Measurements from ENCODE around the gene PAX9. TPM values are rescaled to one million over a fixed set of nuclear protein-coding genes. Genes with fewer than 3 reads are reported as not detected.

PAX9 gene
- total and polyA plus RNA-seq, 2 donors (not counting 1 experiment from before 2014, with no cell fraction given): not detected

GRCh38 chr14:36664322-36665193 lies 2.9 kb downstream of the PAX9 start:
- no peak overlapping the region for H3K9ac ChIP-seq (ENCODE audit: low read length)
- H3K4me3 Mint-ChIP-seq: no peak overlapping the region

More at GRCh38 chr14:36664322-36665193, 2.9 kb downstream of the PAX9 start:
- Histone ChIP-seq H3K9me3 (ENCODE audit: control extremely low read depth in 1 of 3, control insufficient read depth in 2 of 3, insufficient read depth in 1 of 3, low read length in 2 of 3) (peaks cover 0 to 49% (median 1%) of the 10 kb centered on the region in 3 donors), H3K36me3 (replicated peaks in 1 of 2; ENCODE audit: control extremely low read depth in 1 of 2, control insufficient read depth in 1 of 2, extremely low read depth in 1 of 2, insufficient read depth in 2 of 2, low read length in 1 of 2) (no peaks in the 10 kb centered on the region), H3K27me3 (replicated peaks in 1 of 4; ENCODE audit: control extremely low read depth in 1 of 4, control insufficient read depth in 3 of 4, insufficient read depth in 4 of 4, low read length in 3 of 4) (peaks cover 0 to 74% (median 51%) of the 10 kb centered on the region in 4 experiments), H3K4me3 (ENCODE audit: control extremely low read depth in 1 of 5, extremely low read depth in 1 of 5, insufficient read depth in 1 of 5, low read depth in 2 of 5, low read length in 4 of 5) (no peak overlapping the region), H2AFZ (ENCODE audit: insufficient read depth, low read depth, low read length, poor library complexity, severe bottlenecking) (no peak overlapping the region), H3K27ac (ENCODE audit: low read length in 2 of 2) (no peak overlapping the region), H3K4me2 (replicated peaks; ENCODE audit: low read depth, low read length, poor library complexity, severe bottlenecking) (no peak overlapping the region), H4K20me1 (ENCODE audit: control insufficient read depth, insufficient read depth, low read length, poor library complexity, severe bottlenecking) (no peaks in the 10 kb centered on the region), H3K79me2 (ENCODE audit: control insufficient read depth, insufficient read depth, low read length) (no peaks in the 10 kb centered on the region), H3K4me1 (ENCODE audit: control insufficient read depth in 2 of 2, insufficient read depth in 2 of 2, low read length in 2 of 2) (peaks cover 9 to 29% of the 10 kb centered on the region in 2 donors)
- ATAC-seq (ENCODE audit: low read depth) (no peak), DNase-seq (no peak)
- POLR2A ChIA-PET: no interaction called here
- TF ChIP-seq CTCF (IDR thresholded peaks at IDR 0.05) (no peak), EZH2 (IDR thresholded peaks at IDR 0.05; ENCODE audit: borderline replicate concordance, insufficient read depth, low read depth, low read length, poor library complexity, severe bottlenecking) (no peak)
- WGBS (ENCODE audit: insufficient coverage): 0% methylated on average over 4 of the region's 9 CpGs
- Mint-ChIP-seq H3K27ac (no peak overlapping the region), H3K27me3 (peaks cover 66% of the 10 kb centered on the region), H3K4me1 (peaks cover 22% of the 10 kb centered on the region), H3K9me3 (ENCODE audit: insufficient read depth) (no peaks in the 10 kb centered on the region)
- CTCF ChIA-PET: no interaction called here
- intact Hi-C loops (cut with micrococcal nuclease): no loop called here
